Endothelial cell of umbilical vein (primary cell): ENCODE results near the gene USF3. TPM values are rescaled to one million over a fixed set of nuclear protein-coding genes. Genes with fewer than 3 reads are reported as not detected.

ENCODE experiments used
- BruUV-seq: library from RNA; stranded (reverse); fragments of 400-500 nt; replicated peaks from 2 replicates; lab custom pipeline; 2021; lab: Mats Ljungman, UMichigan
- CTCF ChIA-PET: fragments of 300-600, 350-600 bp; sonication (Branson Sonifier 250); formaldehyde crosslinking; loops from one replicate; lab custom pipeline; 2021; ENCODE audit warnings: antibody characterized with exemption, inconsistent platforms; lab: Charles Lee
- POLR2A ChIA-PET: fragments of 300-600, 350-600 bp; sonication (Branson Sonifier 250); formaldehyde crosslinking; loops from one replicate; lab custom pipeline; 2021; ENCODE audit warnings: antibody characterized with exemption, inconsistent platforms; lab: Charles Lee
- DNase-seq: peaks from one replicate; pipeline ENCODE4 v3.0.0-alpha.2; 2011; ENCODE audit warnings: low read depth, low spot score
- FAIRE-seq: peaks from 2 replicates; lab custom pipeline; 2011; peaks lifted over from hg19 to GRCh38; lab: Jason Lieb, UNC
- H2AFZ ChIP-seq: 2 replicates; pipeline ENCODE4 v1.6.0; 2012; ENCODE audit warnings: low read depth, low read length, control low read depth, inconsistent platforms
- H3K27ac ChIP-seq: 2 replicates; pipeline ENCODE4 v1.5.1; 2011; ENCODE audit warnings: low read depth, mild to moderate bottlenecking, control low read depth, low read length, moderate library complexity; ENCODE audit not compliant: insufficient read depth
- H3K27me3 ChIP-seq, 2 experiments: 2 replicates each; pipeline versions ENCODE4 v1.6.0 to v1.6.1; 2011; ENCODE audit warnings: low read length in 2 of 2, mixed read lengths in 1 of 2; ENCODE audit not compliant: control insufficient read depth in 2 of 2, insufficient read depth in 2 of 2
- H3K36me3 ChIP-seq, 2 experiments: 2 replicates in 1 of 2; 3 replicates in 1 of 2; pipeline ENCODE4 v1.5.1; 2011; ENCODE audit warnings: low read length in 2 of 2, mild to moderate bottlenecking in 1 of 2, moderate library complexity in 1 of 2; ENCODE audit not compliant: control insufficient read depth in 2 of 2, insufficient read depth in 2 of 2; ENCODE audit errors: extremely low read depth in 1 of 2
- H3K4me1 ChIP-seq: 3 replicates; pipeline ENCODE4 v1.5.1; 2011; ENCODE audit warnings: mild to moderate bottlenecking, low read length; ENCODE audit not compliant: control insufficient read depth, insufficient read depth; ENCODE audit errors: extremely low read depth
- H3K4me2 ChIP-seq: 2 replicates; pipeline ENCODE4 v1.6.1; 2011; ENCODE audit warnings: low read length, control low read depth, mixed read lengths; ENCODE audit not compliant: insufficient read depth
- H3K4me3 ChIP-seq, 3 experiments: fragments of 200-600 bp in 1 of 3; sonication (generic), shearing (Covaris generic) in 1 of 3; replicated peaks in 1 of 3; 2 replicates each; pipeline ENCODE4 v1.5.1; 2011 to 2016; ENCODE audit warnings: control low read depth in 3 of 3, low read length in 3 of 3, mild to moderate bottlenecking in 2 of 3, inconsistent platforms in 1 of 3, low read depth in 1 of 3, moderate library complexity in 1 of 3; ENCODE audit not compliant: insufficient read depth in 1 of 3
- H3K79me2 ChIP-seq: 2 replicates; pipeline ENCODE4 v1.6.0; 2012; ENCODE audit warnings: low read length, inconsistent platforms; ENCODE audit not compliant: control insufficient read depth, insufficient read depth
- H3K9ac ChIP-seq: replicated peaks from 2 replicates; pipeline ENCODE3; 2011; ENCODE audit warnings: low read length, control low read depth; ENCODE audit not compliant: insufficient read depth; ENCODE audit errors: extremely low read depth
- H3K9me1 ChIP-seq: replicated peaks from 3 replicates; pipeline ENCODE4 v1.6.0; 2011; ENCODE audit warnings: mild to moderate bottlenecking, low read length; ENCODE audit not compliant: control insufficient read depth, insufficient read depth; ENCODE audit errors: extremely low read depth
- H3K9me3 ChIP-seq: replicated peaks from 2 replicates; pipeline ENCODE4 v1.5.1; 2012; ENCODE audit warnings: low read length, inconsistent platforms; ENCODE audit not compliant: control insufficient read depth, insufficient read depth
- H4K20me1 ChIP-seq: replicated peaks from 2 replicates; pipeline ENCODE3; 2011; ENCODE audit warnings: mild to moderate bottlenecking, low read length; ENCODE audit not compliant: control insufficient read depth, insufficient read depth; ENCODE audit errors: extremely low read depth
- CTCF ChIP-seq, 2 donors: IDR thresholded peaks; 1 replicate in 1 of 2; 2 replicates in 1 of 2; pipeline ENCODE4 v1.5.1; 2011; ENCODE audit warnings: low read length in 2 of 2, mild to moderate bottlenecking in 2 of 2, moderate library complexity in 2 of 2, control low read depth in 1 of 2, inconsistent platforms in 1 of 2, low read depth in 1 of 2; ENCODE audit not compliant: insufficient read depth in 1 of 2; ENCODE audit errors: extremely low read depth in 1 of 2
- EZH2 ChIP-seq: IDR thresholded peaks from 2 replicates; pipeline ENCODE4 v1.6.1; 2012; ENCODE audit warnings: borderline replicate concordance, low read depth, mild to moderate bottlenecking, moderate library complexity, low read length, inconsistent platforms; ENCODE audit not compliant: severe bottlenecking
- FOS ChIP-seq: IDR thresholded peaks from 2 replicates; pipeline ENCODE4 v1.6.1; 2011; ENCODE audit warnings: mild to moderate bottlenecking, low read length, moderate library complexity, borderline replicate concordance; ENCODE audit not compliant: insufficient read depth
- GATA2 ChIP-seq: IDR thresholded peaks from 2 replicates; pipeline ENCODE4 v1.7.0; 2011; ENCODE audit warnings: low read depth, mild to moderate bottlenecking, moderate library complexity, mixed read lengths, low read length; ENCODE audit not compliant: insufficient read length, insufficient read depth
- JUN ChIP-seq: IDR thresholded peaks from 2 replicates; pipeline ENCODE4 v1.6.1; 2011; ENCODE audit warnings: borderline replicate concordance, low read depth; ENCODE audit not compliant: insufficient read length, insufficient read depth
- MAX ChIP-seq: IDR thresholded peaks from 2 replicates; pipeline ENCODE4 v1.6.1; 2011; ENCODE audit not compliant: insufficient read depth, insufficient read length
- MYC ChIP-seq: IDR thresholded peaks from one replicate; pipeline ENCODE4 v1.6.1; 2011; ENCODE audit warnings: mild to moderate bottlenecking, low read depth, low read length
- POLR2A ChIP-seq: IDR thresholded peaks from 2 replicates; pipeline ENCODE4 v1.6.1; 2012; ENCODE audit warnings: low read depth, mild to moderate bottlenecking, control low read depth, low read length
- POLR2AphosphoS5 ChIP-seq: IDR thresholded peaks from 2 replicates; pipeline ENCODE4 v1.6.1; 2012; ENCODE audit warnings: low read depth, mild to moderate bottlenecking, control low read depth, low read length, moderate library complexity; ENCODE audit not compliant: insufficient read depth
- dilution Hi-C: fragments of 300-500 bp; cut with MboI; formaldehyde crosslinking; loops from one replicate; pipeline ENCODE4 v1.15.0; 2019; ENCODE audit warnings: low sequenced_read_pairs; ENCODE audit not compliant: extremely low pct_ligation_motif_present
- intact Hi-C: fragments of 100-400 bp; cut with micrococcal nuclease; formaldehyde crosslinking; loops from one replicate; pipeline ENCODE4 v1.10.0; 2022
- polyA plus RNA-seq, 4 experiments: library from polyadenylated mRNA; depleted of rRNA in 3 of 4; stranded (reverse) in 3 of 4; unstranded in 1 of 4; fragments of >200 nt; gene quantifications; 2 replicates each; pipeline versions ENCODE4 v1.2.1 to v1.2.3, GENCODE V29; 2011 to 2012; ENCODE audit warnings: missing spikeins in 1 of 4
- total RNA-seq: library from RNA; stranded (reverse); gene quantifications from 2 replicates; pipeline ENCODE4 v1.2.3, GENCODE V29; 2021

USF3 gene
- total and polyA plus RNA-seq, 2 donors (not counting 3 experiments of a cell fraction or from before 2014, with no cell fraction given) = 7.0 to 10.5 TPM

GRCh38 chr3:113663324-113663750 is 33.1 kb downstream of the USF3 start:
- no peaks in the 10 kb centered on the region for H3K9me1 ChIP-seq
- no peak overlapping the region for H3K4me2 ChIP-seq
- no TSS peak for BruUV-seq
- peaks cover 9 to 14% of the 10 kb centered on the region in 2 experiments for H3K36me3 ChIP-seq
- dilution Hi-C loops (no loop called here), intact Hi-C loops (no loop called here)
- H3K4me1 ChIP-seq = no peaks in the 10 kb centered on the region
- no peak for TF ChIP-seq MYC
- TF ChIP-seq CTCF (IDR thresholded peaks at IDR 0.05; ENCODE audit: extremely low read depth in 1 of 2, insufficient read depth in 1 of 2, low read depth in 1 of 2, low read length in 2 of 2) = no peak
- TF ChIP-seq MAX = no peak
- TF ChIP-seq JUN = no peak
- no peak for TF ChIP-seq POLR2A
- FAIRE-seq (no peak), DNase-seq (no peak)
- no peaks in the 10 kb centered on the region for H3K79me2 ChIP-seq
- no peaks in the 10 kb centered on the region for H4K20me1 ChIP-seq
- ChIA-PET POLR2A (no interaction called here), CTCF (no interaction called here)
- H2AFZ ChIP-seq = no peak overlapping the region
- H3K4me3 ChIP-seq = no peak overlapping the region
- no peaks in the 10 kb centered on the region for H3K27me3 ChIP-seq
- H3K9ac ChIP-seq = no peak overlapping the region
- H3K27ac ChIP-seq = no peak overlapping the region
- H3K9me3 ChIP-seq = no peaks in the 10 kb centered on the region

- CTCF ChIA-PET = no interaction called here
Observed at GRCh38 chr3:113662824-113663223, 33.6 kb downstream of the USF3 start.

More at GRCh38 chr3:113662824-113663223, 33.6 kb downstream of the USF3 start:
- no peak for TF ChIP-seq EZH2
- no peak for TF ChIP-seq POLR2AphosphoS5
- TF ChIP-seq JUN = no peak
- TF ChIP-seq MYC = no peak
- TF ChIP-seq POLR2A = no peak
- TF ChIP-seq MAX = no peak
- no peak for TF ChIP-seq GATA2
- TF ChIP-seq CTCF (IDR thresholded peaks at IDR 0.05; ENCODE audit: extremely low read depth in 1 of 2, insufficient read depth in 1 of 2, low read depth in 1 of 2, low read length in 2 of 2) = no peak
- no peak for TF ChIP-seq FOS
- Histone ChIP-seq H3K4me2 (no peak overlapping the region), H3K4me3 (no peak overlapping the region), H2AFZ (no peak overlapping the region), H3K9me3 (no peaks in the 10 kb centered on the region), H3K36me3 (peaks cover 9 to 14% of the 10 kb centered on the region in 2 experiments), H3K9ac (no peak overlapping the region), H3K79me2 (no peaks in the 10 kb centered on the region), H3K9me1 (no peaks in the 10 kb centered on the region), H3K27me3 (no peaks in the 10 kb centered on the region), H3K4me1 (no peaks in the 10 kb centered on the region), H4K20me1 (no peaks in the 10 kb centered on the region), H3K27ac (no peak overlapping the region)
- POLR2A ChIA-PET = no interaction called here
- dilution Hi-C loops = no loop called here
- intact Hi-C loops = no loop called here
- no peak for FAIRE-seq
- no peak for DNase-seq
- no TSS peak for BruUV-seq
